Endothelial cell of umbilical vein (primary cell): ENCODE results near the gene ARID1B.

Experiments
- CTCF ChIP-seq, 2 donors: IDR thresholded peaks; 1 replicate in 1 of 2; 2 replicates in 1 of 2; pipeline ENCODE4 v1.5.1; 2011; ENCODE audit warnings: low read length in 2 of 2, mild to moderate bottlenecking in 2 of 2, moderate library complexity in 2 of 2, control low read depth in 1 of 2, inconsistent platforms in 1 of 2, low read depth in 1 of 2; ENCODE audit not compliant: insufficient read depth in 1 of 2; ENCODE audit errors: extremely low read depth in 1 of 2
- EZH2 ChIP-seq: IDR thresholded peaks from 2 replicates; pipeline ENCODE4 v1.6.1; 2012; ENCODE audit warnings: borderline replicate concordance, low read depth, mild to moderate bottlenecking, moderate library complexity, low read length, inconsistent platforms; ENCODE audit not compliant: severe bottlenecking
- MYC ChIP-seq: IDR thresholded peaks from one replicate; pipeline ENCODE4 v1.6.1; 2011; ENCODE audit warnings: mild to moderate bottlenecking, low read depth, low read length
- POLR2AphosphoS5 ChIP-seq: IDR thresholded peaks from 2 replicates; pipeline ENCODE4 v1.6.1; 2012; ENCODE audit warnings: low read depth, mild to moderate bottlenecking, control low read depth, low read length, moderate library complexity; ENCODE audit not compliant: insufficient read depth

- TF ChIP-seq CTCF (IDR thresholded peaks at IDR 0.05; ENCODE audit: extremely low read depth in 1 of 2, insufficient read depth in 1 of 2, low read depth in 1 of 2, low read length in 2 of 2) (no peak), MYC (no peak), EZH2 (no peak), POLR2AphosphoS5 (no peak)
These were observed 128.6 kb downstream of the ARID1B start for GRCh38 chr6:156905801-156906200.
